Fibroblast of mammary gland (primary cell): ENCODE measurements around the gene TRAF1.
A peak's percentile ranks its signal among the peaks of the same experiment; 100 is the strongest.

ENCODE experiments used
- DNase-seq: peaks from one replicate; pipeline ENCODE4 v3.0.0-alpha.2; 2010; ENCODE audit warnings: low read depth
- H3K4me3 ChIP-seq: 2 replicates; pipeline ENCODE4 v1.5.1; 2011; ENCODE audit warnings: low read depth, mild to moderate bottlenecking, low read length, moderate library complexity; ENCODE audit not compliant: control insufficient read depth
- TF ChIP-seq, protein P1 (sequence below): conservative IDR thresholded peaks from 2 replicates; pipeline ENCODE4 v1.5.1; 2011; ENCODE audit warnings: low read depth, low read length, inconsistent platforms; ENCODE audit not compliant: control insufficient read depth, insufficient read depth

Gene TRAF1

DNA sequence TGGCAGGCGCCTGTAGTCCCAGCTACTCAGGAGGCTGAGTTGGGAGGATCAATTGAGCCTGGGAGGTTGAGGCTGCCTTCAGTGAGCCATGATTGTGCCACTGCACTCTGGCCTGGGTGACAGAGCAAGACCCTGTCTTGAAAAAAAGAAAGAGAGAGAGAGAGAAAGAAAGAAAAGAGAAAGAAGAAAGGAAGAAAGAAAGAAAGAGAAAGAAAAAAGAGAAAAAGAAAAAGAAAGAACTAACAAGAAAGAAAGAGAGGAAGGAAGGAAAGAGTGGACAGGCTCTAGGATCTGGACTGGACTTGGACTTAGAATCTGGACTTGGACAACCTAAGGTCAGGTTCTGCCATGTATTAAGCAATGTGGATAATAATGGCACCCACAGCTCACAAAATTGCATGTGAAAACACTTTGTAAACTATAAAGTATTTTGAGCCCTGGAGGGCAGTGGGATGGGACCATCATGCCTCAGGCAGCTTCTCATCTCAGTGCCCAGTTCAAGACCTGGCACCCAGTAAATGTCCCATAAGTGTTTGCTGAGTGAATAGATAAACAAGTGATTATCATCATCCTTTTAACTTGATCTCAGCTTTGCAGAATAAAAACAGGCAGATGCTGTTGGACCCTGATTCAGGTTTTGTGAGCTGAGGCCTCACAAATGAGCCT is 36.9 kb downstream of the TRAF1 start:
- DNase-seq = no peak
- TF ChIP-seq, protein P1, sequence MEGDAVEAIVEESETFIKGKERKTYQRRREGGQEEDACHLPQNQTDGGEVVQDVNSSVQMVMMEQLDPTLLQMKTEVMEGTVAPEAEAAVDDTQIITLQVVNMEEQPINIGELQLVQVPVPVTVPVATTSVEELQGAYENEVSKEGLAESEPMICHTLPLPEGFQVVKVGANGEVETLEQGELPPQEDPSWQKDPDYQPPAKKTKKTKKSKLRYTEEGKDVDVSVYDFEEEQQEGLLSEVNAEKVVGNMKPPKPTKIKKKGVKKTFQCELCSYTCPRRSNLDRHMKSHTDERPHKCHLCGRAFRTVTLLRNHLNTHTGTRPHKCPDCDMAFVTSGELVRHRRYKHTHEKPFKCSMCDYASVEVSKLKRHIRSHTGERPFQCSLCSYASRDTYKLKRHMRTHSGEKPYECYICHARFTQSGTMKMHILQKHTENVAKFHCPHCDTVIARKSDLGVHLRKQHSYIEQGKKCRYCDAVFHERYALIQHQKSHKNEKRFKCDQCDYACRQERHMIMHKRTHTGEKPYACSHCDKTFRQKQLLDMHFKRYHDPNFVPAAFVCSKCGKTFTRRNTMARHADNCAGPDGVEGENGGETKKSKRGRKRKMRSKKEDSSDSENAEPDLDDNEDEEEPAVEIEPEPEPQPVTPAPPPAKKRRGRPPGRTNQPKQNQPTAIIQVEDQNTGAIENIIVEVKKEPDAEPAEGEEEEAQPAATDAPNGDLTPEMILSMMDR = no peak
- H3K4me3 ChIP-seq = no peak overlapping the region

DNA sequence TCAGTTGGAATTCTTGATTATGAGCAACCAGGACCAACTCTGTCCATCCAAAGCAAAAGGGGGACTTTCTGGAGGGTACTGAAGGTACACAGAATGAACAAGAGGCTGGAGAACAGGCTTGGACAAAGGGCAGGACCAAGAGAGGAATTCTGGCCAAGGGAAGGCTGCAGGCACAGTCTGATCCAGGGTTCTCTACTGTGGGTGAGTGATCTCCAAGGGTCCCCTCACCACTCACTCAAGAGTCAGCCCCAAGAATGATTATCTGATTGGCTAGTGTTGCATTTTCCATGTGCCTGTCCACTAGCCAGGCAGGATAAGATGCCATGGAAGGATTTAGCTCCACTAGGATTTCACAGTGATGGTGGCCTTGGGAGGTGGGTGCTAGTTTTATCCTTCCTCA is 38.0 kb downstream of the TRAF1 start:
- TF ChIP-seq, protein P1 = no peak
- no peak overlapping the region for H3K4me3 ChIP-seq
- no peak for DNase-seq

DNA sequence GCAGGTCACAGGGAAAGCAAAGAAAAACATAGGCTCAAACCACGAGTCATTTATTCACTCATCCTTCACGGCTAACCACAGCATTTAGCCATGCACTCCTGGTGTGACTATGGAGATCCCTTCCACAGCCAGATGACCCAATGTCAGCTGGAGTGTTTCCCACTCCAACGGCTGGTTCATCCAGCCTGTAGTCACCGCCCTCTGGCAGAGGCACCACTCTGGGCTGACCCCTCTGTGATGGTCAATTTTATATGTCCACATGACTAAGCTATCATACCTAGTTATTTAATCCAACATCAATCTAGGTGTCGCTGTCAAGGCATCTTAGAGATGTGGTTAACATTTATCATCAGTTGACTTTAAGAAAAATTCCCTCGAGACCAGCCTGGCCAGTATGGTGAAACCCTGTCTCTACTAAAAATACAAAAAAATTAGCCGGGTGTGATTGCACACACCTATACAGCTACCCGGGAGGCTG is 40.1 kb downstream of the TRAF1 start:
- TF ChIP-seq, protein P1 = no peak
- DNase-seq = peak; percentile 93

DNA sequence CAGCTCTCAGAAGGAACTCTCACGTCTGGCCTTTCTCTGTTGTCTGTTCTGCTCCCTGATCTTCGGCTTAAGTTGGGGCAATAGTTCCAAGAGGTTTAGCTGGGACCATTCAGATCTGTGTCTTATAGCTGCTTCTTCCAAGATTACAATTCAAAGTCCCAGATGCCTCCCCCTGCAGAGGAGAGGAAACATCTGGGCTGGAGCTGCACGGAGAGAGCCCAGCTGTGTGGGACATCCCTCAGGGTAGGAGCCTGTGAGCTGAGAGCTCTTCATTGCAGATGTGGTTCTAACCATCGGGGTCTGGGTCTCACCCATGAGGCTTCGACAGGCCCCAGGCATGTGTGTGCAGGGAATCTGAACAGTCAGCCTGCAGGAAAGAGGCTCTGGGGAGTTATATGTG is 40.6 kb downstream of the TRAF1 start:
- TF ChIP-seq, protein P1 = no peak
- DNase-seq = no peak
- no peak overlapping the region for H3K4me3 ChIP-seq

More for the DNA sequence above, 40.1 kb downstream of the TRAF1 start:
- H3K4me3 ChIP-seq = no peak overlapping the region

DNA sequence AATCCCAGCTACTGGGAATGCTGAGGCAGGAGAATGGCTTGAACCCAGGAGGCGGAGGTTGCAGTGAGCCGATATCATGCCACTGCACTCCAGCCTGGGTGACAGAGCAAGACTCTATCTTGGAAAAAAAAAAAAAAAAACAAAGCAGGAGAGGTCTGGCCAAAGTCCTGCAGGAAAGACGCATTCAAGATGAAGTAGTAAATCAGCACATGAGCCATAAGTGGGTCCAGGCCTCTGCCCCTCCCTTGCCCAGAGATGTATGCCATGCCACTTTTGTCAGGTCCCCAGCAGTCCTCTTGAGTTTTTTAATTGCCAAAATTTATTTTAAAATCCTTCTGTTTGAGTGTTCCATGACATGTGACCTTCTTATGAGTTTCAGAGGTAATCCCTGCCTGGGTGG is 41.1 kb downstream of the TRAF1 start:
- no peak overlapping the region for H3K4me3 ChIP-seq
- no peak for DNase-seq
- TF ChIP-seq, protein P1 = no peak

DNA sequence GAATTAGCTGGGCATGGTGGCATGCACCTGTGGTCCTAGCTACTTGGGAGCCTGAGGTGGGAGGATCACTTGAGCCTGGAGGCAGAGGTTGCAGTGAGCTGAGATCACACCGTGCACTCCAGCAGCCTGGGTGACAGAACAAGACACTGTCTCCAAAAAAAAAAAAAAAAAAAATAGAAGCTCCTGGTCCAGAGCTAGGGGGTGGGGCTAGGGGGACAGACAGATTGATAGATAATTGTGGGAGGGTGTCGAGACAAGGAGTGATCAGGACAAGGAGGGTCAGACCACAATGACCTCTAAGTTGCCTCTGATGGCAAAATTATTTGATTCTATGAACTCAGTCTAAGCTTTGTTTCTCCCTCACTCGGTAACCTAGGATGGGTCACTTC is 43.0 kb downstream of the TRAF1 start:
- TF ChIP-seq, protein P1 = no peak
- no peak for DNase-seq
- no peak overlapping the region for H3K4me3 ChIP-seq
